GM18873 (cell line): ENCODE measurements around the gene LIAS.
"Not testable (repeated sequence)": the region's sequence is repeated elsewhere in the genome, so short reads cannot be mapped to it uniquely, and the experiment has no call there.

Experiments used
- ATAC-seq: cut with Tn5 transposase; IDR thresholded peaks from one replicate; pipeline ENCODE4 v1.9.1; 2021; ENCODE audit warnings: mild to moderate bottlenecking, moderate library complexity, moderate number of reproducible peaks; ENCODE audit not compliant: unreplicated experiment, low FRiP score

The LIAS gene

DNA sequence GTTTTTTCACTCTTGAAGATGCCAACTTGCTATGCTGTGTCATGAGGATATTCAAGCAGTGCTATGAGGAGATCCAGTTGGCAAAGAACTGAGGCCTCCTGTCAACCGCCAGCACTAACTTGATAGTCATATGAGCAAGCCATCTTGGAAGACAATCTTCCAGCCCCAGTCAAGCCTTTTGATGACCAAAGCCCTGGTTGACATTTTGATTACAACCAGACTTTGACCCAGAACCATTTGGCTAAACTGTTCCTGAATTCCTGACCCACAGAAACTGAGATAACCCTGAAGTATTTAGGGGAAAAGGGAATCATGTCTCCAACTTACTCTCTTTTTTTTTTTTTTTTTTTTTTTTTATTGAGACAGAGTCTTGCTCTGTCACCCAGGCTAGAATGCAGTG lies 35.5 kb downstream of the LIAS start:
- ATAC-seq, result no peak

DNA sequence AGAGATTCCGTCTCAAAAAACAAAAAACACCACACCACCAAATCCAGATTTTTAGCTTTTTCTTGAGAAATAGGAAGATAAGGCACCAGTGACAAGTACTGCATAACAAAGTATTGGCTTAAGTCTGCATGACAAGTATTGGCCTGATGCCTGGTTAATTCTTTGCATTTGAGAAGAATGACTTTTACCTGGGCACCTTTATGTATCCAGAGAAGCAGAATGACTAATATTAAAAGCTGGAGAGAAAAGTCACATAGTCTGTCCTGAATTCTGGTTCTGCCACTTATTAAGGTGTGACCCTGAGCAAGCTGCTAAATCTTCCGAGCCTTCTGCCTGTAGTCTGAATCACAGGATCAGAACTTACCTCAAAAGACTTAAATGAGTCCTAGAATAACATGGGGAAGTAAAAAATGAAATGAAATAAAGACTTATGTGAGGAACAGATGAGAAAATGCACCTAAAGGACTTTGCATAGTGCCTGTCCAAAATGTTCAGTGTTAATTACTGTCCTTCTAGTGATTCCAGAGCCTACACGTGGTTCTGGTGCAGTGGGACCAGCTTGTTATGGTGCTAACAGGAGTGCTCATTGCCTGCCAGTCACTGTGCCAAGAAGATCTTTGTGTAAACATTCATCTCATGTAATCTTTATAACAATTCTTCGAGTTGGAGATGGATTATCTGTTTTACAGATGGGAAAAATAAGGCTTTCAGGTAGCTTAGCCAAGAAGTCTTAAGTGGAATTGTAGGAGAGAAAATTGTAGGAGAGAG lies 36.8 kb downstream of the LIAS start:
- ATAC-seq, result no peak

DNA sequence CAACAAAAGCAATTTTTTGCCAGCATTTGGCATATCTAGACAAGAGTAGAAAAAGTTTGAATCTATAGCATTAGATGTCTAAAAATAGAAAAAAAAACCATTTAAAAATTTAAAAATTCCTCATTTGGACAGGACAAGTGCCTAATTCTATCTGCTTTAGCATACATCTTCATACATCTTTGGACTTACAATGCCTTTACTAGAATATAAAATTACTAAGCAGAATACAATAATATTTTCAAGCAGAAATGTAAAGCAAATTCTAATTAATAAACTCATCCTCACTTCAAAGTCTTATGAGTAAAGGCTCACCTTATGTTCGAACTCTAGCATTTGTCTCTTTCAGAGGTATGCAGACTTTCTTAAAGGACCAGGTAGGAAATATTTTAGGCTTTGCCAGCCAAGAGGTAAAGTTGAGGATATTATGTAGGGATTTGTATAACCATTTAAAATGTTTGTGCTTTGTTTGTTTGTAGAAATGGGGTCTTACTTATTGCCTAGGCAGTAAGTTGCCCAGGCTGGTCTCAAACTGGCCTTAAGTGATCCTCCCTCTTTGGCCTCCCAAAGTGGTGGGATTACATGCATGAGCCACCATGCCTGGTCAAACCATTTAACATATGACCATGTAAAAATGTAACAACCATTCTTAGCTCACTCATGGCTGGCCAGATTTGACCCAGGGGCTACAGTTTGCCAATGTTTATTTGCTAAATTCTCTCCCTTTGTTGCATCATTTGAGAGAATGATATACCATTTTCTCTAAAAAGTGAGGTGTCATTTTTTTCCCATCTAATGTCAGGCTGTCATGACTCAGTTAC lies 39.3 kb downstream of the LIAS start:
- ATAC-seq, result no peak

DNA sequence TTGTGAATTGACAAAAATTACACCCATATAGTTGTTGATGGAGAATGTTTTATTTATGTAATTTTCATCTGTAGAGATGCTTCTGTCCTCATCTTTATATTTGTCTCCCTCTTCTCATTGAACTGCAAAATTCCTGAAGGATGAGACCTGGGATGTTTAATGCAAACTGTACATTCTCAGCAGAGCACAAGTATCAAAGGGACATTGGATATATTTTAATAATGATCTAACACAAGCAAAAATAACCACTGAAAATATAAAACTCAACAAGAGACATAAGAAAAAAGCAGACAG lies 39.8 kb downstream of the LIAS start:
- no peak for ATAC-seq

DNA sequence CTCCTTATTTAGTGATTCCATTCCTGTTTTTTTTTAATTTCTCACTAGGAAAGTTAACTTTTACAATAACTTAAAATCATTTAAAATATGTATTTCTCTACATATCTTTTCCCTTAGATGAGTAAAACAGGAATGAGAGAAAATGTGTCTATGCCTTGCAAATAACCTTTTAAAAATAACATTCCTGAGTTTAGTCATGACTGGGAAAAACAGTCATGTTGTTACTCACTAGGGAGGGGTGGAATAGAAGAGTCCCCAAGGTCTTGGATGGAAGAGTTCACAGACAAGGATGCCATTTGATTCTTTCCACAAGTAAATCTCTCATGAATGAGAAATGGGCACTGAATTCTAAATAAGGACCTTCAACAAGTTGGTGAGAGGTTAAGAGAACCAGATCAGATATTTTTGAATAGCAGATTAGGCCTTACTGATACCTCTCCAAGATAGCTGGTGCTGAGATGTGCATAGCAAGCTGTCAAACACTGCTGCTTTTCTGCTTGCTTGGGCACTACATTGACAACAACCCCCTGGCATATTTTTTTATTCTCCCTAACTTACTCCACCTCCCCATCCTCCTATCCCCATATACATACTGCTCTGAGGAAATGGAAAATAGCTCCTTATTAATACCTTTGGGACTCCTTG lies 43.3 kb downstream of the LIAS start:
- ATAC-seq, result no peak

DNA sequence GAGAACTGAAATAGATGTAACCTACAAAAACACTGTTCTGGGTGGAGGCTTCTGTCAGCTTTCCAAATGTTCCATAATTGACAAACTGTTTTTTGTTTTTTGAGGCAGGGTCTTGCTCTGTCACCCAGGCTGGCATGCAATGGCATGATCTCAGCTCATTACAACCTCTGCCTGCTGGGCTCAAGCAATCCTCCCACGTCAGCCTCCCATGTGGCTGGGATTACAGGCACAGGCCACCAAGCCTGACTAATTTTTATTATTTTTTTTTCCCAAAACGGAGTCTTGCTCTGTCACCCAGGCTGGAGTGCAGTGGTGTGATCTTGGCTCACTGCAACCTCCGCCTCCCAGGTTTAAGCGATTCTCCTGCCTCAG lies 43.8 kb downstream of the LIAS start:
- not testable (repeated sequence) for ATAC-seq

DNA sequence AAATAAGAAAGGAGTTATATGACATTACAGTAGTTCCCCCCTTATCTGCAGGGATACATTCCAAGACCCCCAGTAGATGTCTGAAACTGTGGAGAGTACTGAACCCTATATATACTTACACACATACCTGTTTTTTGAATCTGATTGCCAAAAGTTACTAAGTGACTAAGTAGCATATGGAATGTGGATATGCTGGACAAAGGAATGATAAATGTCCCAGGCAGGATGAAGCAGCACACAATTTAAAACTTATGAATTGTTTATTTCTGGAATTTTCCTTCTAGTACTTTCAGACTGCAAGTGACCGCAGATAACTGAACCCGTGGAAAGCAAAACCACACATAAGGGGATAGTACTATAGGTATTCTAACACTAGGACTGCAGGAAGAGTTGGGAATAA lies 45.7 kb downstream of the LIAS start:
- no peak for ATAC-seq

DNA sequence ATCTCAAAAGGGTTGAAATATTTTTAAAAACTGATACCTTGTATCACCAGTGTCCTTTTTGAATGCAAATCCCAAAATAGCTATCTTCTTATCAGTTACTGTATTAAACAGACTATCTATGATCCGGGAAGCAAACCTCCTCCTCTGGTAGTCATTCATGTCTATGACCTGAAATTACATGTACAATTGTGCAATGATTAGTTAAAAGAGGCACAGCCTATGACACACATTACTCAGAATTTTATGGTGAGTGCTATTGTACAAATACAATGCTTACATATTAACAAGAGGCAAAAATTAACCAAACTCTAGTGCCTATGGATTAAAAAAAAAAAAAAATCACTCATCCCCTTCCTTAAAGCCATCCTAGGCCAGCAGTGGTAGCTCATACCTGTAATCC lies 46.7 kb downstream of the LIAS start:
- no peak for ATAC-seq

DNA sequence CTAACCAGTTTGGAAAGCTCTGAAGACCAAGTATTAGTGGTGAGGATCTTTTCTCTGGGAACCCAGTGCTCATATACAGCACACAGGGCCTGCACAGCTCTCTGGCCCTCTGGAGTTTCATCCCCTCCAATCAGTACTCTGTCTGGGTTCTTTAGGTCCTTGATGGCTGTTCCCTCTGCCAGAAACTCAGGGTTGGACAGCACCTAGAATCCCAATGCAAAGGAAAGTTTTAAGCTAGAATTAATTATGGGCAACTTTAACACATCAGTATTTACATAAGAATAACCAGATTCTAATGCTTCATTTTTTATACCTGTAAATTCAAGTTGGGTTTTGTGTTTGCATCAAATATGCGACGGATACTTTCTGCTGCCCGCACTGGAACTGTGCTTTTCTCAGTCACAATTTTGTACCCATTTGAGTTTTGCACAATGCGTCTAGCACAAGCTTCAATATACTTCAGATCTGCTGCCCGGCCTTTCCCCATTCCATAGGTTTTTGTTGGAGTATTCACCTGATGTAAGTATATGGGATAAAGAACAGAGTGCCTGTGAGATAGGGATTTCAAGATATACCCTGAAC lies 51.6 kb downstream of the LIAS start:
- ATAC-seq, result no peak

DNA sequence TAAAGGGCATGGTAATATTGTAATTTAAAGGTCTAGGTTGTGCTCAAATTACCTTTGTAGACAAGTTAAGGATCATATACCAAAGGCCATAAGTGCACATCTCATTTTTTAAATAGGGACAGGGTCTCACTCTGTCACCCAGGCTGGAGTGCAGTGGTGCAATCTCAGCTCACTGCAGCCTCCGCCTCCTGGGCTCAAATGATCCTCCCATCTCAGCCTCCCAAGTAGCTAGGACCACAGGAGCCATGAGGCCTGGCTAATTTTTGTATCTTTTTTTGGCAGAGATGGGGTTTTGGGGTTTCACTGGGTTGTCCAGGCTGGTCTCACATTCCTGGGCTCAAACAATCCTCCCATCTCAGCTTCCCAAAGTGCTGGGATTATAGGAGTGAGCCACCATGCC lies 55.4 kb downstream of the LIAS start:
- ATAC-seq, result not testable (repeated sequence)

DNA sequence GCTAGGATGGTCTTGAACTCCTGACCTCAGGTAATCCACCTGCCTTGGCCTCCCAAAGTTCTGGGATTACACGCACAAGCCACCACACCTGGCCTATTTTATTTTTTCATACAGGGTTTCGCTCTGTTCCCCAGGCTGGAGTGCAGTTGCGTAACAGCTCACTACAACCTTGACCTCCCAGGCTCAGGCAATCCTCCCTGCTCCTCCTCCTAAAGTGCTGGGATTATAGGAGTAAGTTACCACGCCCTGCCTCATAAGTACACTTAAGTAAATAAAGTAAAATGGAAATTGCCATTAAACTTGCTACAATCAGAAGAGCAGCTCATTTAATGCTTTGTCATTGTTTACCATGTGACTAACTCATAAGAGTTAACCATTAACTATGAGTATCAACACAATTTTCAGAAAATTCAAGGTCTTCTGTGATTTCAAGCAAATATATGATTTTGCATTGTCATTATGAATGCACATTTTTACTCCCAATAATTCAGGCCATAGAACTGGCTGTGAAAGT lies 56.1 kb downstream of the LIAS start:
- ATAC-seq, result no peak

DNA sequence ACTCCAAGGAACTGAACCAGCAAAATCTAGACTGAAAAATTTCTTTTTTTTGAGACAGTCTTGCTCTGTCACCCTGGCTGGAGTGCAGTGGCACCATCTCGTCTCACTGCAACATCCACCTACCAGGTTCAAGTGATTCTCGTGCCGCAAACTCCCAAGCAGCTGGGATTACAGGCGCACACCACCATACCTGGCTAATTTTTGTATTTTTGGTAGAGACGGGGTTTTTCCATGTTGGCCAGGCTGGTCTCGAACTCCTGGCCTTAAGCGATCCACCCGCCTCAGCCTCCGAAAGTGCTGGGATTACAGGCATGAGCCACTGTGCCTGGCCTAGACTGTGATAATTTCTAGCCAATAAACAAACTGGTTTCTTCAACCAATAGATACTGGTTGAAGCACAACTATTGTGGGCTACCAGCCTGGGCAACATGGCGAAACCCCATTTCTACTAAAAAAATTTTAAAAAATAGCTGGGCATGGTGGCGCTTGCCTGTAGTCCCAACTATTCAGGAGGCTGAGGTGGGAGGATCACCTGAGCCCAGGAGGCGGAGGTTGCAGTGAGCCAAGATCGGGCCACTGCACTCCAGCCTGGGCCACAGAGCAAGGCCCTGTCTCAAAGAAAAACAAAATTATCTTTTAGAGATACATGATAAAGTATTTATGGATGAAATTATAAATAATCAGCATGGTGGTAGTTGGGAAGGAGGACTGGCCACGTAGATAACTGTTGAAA lies 57.0 kb downstream of the LIAS start:
- not testable (repeated sequence) for ATAC-seq

DNA sequence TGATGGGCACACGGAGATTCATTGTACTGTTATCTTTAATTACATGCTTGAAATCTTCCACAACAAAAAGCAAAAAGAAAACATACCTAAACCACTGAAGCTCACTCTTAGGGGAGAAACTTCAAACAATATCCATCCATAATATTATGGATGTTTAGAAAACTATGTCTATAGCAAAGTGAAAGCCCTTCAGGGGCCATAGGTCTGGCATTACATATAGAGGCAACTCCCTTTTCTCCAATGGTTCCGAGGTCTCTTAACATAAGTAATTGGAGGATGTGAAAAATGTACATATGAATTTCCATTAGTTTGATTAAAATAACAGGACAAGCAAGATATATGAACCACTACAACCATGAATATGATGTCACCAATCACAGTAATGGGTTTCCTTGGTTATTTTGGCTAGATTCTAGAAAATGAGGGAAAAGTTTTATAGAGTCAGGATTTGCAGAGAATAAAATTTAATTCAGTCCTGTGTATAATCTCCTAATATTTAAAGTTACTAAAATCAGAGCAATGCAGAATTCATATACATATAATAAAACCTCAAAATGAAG lies 57.6 kb downstream of the LIAS start:
- no peak for ATAC-seq

DNA sequence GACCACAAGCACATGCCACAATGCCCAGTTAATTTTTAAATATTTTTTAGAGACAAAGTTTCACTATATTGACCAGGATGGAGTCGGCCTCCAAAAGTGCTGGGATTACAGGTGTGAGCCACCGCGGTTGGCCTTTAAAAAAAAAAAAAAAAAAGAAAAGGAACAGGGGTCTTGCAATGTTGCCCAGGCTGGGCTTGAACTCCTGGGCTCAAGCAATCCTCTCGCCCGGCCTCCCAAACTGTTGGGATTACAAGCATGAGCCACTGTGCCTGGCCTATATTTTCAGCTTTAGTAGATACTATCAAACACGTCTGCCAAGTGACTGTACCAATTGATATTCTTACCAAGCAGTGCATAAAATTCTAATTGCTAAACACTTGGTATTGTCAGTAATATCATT lies 59.6 kb downstream of the LIAS start:
- ATAC-seq, result no peak

DNA sequence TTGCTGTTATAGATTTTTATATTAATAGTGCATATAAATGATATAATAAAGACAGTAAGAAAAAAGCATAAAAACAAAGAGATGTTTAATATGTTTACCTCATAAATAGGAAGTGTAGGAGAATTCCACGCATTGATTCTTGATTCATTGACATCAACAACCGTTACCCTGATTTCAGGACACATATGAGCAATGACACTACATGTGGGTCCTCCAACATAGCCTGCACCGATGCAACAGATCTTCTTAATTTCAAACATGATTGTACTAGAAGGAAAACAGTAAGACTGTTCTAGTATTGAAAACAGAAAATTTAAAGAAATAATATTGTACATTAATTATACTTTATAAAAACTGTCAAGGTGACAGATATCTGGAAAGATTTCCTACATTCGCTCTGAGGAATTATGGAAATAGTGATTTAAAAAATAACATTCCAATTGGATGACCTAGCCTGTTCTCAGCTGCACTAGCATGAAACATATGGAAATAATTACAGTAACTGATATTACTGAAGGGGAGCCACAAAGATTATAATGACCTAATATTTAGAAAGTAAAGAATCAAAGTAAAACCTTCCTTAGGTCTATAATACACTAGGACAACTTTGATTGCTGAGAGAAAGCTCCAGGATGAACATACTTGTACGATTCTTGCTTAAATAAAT lies 62.5 kb downstream of the LIAS start:
- no peak for ATAC-seq

DNA sequence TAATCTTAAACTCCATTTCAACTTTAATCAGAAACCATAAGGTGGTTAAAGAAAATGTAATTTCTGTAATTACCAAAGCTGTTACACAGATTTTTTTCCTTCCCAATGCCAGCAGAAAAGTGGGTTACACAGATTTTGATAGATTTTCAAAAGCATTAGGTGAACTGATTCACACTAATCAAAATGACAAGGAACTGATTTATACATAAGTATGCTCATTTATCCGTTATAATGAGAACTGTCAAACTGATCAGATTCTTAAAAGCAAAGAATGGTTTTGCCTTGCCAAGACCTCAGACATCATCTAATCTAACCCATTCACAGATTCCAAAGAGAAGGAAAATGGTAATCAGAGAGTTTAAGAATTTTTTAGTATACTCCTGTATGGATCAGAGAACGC lies 63.2 kb downstream of the LIAS start:
- ATAC-seq, result no peak

DNA sequence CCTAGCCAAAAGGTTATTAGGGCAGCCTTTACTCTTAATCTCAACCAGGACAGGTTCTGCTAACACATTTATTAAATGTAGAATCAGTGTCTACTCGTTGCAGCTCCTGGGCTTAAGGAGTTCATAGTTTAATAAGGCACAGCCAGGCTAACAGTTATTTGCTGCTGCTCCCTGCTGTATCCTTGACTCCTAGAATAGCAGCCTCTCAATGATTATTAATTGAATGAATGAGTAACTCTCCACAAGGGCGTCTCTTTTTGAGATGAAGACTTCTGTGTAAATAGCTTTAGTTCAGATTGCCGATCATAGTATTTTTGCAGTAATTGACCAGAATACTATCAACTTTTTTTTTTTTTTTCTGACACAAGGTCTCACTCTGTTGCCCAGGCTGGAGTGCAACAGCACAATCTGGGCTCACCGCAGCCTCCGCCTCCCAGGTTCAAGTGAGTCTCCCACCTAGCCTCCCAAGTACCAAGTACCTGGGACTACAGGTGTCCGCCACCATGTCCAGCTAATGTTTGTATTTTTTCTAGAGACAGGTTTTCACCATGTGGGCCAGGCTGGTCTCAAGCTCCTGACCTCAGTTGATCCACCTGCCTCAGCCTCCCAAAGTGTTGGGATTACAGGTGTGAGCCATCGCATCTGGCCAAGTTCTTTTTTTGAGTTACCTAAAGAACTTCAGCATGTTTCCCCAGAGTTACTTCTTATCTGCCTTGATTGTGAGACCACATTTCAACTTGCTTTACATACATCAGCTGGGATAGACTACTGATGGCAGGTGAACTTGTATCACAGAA lies 65.5 kb downstream of the LIAS start:
- no peak for ATAC-seq

DNA sequence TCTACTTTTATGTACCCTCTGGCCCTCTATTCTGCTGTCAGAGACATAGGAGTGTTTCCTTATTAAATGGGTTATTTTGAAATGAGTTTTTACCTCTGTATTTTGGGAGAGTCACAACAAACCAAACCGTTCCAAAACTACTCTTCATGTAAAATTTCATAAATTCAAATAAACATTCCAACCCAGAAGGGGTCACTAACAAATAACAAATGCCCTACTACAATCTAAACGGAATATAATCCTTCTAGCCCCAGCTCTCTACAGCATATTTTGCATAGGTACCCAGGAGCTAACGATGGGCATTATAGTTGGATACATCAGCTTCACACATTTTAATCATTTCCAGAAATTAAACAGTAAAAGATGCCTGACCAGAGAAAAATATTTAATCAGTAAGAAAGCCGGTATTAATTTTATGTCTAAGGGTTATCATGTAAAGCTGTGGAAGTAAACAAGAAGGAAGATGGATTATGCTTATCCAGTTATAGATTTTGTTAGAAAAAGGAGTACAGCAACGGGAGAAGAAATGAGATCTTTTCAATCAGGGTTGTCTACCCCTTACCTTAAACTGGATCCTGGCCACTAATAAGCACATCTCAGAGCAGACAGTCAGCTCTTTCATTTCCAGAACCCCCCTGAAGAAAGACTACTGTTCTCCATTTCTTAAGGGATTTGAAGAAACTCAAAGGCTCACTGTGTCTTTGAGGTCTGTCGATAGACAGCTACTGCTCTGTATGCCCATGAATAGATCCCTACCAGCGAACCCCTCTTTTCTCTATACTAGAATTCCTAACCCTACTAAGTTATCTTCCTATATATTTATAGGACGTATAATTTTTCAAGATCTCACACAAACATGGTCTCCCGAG lies 67.2 kb downstream of the LIAS start:
- no peak for ATAC-seq
